ENCODE data around the gene JUNB.

The JUNB gene

GRCh38 chr19:12791345-12792050 is at the start of gene JUNB:
TSS of gene JUNB (plus strand) at chr19:12791486. CDS start at chr19:12791772, 286 bp downstream.
- DNase-seq (ENCODE audit: extremely low spot score, insufficient read length, low read depth) (no peak), FAIRE-seq (peak; percentile 88)

GRCh38 chr19:12745166-12745897 is 46.0 kb upstream of the JUNB start:
- FAIRE-seq, result no peak
- DNase-seq (ENCODE audit: extremely low spot score, insufficient read length, low read depth), result no peak

DNA sequence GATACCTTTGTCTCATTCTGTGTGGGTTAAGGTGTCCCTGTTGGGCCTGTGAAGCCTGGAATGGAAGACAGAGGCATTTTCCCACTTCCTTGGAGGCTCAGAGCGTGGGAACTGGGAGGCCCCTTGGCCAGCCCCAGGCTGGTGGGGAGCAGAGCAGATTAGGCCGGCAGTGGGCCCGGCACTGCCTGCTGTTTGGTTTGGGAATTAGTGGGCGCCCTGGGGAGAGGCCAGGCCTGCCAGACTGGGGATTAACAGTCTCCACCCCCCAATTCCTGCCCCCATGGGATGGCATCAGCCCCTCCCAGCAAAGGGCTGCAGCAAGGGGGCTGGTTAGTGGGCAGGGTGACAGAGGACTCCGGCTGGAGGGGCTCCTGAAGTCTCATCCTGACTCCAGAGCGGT is 42.8 kb upstream of the JUNB start:
- FAIRE-seq (no peak), DNase-seq (ENCODE audit: extremely low spot score, insufficient read length, low read depth) (no peak)

DNA sequence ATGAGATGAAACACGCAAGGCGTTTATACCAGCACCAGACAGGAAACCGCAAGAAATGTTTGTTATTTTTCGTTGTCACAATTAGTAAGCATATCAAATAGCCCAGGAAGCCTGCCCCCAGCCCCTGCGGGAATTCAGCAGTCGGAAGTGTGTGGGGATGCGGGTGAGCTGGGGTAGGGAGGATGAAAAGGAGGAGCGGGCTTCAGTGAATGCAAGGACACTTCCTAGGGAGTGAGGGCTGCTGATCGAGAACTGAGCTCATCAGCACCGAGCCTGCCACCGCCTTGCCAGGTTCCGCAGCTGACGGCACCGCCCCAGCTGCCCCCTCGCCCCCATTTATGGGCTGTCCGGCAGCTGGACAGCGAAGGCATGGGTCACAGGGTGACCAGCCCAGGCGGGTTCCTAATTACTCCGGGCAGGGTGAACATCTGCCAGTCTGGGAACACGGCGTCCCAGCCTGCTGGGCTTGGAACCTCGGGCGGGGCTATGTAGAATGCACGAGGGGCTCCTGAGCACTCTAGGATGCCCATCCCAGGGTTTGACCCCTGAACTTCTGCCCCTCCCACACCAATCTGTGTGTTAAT is 41.3 kb upstream of the JUNB start:
- FAIRE-seq, result no peak
- DNase-seq (ENCODE audit: extremely low spot score, insufficient read length, low read depth), result no peak

DNA sequence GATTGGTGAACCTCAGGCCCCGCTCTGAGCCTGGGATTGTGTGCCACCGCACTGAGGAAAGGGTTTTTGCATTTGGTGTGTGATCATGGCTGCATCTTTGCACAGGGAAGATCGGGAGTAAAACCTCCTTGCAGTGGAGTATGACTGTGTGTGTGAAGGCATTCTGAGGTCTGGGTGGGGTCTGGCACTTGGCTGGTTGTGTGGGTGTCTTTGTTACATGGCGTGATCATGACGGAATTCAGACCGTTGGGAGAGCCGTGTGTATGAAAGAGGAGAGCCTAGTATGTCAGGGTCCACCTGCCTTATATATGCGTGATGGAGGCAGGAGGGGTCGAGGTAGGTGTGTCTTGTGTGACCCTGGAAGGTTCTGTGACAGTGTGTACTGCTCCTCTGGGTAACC is 40.4 kb upstream of the JUNB start:
- FAIRE-seq (no peak), DNase-seq (ENCODE audit: extremely low spot score, insufficient read length, low read depth) (no peak)

- no peak for DNase-seq (ENCODE audit: extremely low spot score, insufficient read length, low read depth)
- no peak for FAIRE-seq
Observed at GRCh38 chr19:12751635-12752034, 39.7 kb upstream of the JUNB start, which contains the start of gene BEST2. TSS of gene BEST2 (plus strand) at chr19:12751791. CDS start at chr19:12752593, 802 bp downstream.

- no peak for DNase-seq (ENCODE audit: extremely low spot score, insufficient read length, low read depth)
- no peak for FAIRE-seq
Observed at GRCh38 chr19:12752056-12752781, 39.1 kb upstream of the JUNB start.

DNA sequence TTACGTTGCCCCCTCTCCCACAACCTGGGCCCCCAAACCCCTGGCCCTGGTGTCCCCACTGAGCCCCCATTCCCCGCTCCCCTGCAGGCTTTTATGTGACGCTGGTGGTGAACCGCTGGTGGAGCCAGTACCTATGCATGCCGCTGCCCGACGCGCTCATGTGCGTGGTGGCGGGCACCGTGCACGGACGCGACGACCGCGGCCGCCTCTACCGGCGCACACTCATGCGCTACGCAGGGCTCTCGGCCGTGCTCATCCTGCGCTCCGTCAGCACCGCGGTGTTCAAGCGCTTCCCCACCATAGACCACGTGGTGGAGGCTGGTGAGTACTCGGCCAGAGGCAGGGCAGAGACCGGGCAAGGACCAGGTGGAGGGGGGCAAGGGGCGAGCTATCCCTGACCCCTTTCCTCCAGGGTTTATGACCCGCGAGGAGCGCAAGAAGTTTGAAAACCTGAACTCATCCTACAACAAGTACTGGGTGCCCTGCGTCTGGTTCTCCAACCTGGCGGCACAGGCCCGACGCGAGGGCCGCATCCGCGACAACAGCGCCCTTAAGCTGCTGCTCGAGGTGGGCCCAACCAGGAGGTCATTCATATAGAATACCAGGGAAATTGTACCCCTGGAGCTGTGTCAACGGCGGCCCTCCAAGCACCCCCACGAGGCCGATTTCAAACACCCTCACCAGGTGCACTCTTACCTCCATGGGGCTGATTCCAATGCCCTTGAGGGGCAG is 36.7 kb upstream of the JUNB start:
- FAIRE-seq (no peak), DNase-seq (ENCODE audit: extremely low spot score, insufficient read length, low read depth) (no peak)

- FAIRE-seq (no peak), DNase-seq (ENCODE audit: extremely low spot score, insufficient read length, low read depth) (no peak)
Observed at GRCh38 chr19:12756150-12756883, 35.0 kb upstream of the JUNB start.

DNA sequence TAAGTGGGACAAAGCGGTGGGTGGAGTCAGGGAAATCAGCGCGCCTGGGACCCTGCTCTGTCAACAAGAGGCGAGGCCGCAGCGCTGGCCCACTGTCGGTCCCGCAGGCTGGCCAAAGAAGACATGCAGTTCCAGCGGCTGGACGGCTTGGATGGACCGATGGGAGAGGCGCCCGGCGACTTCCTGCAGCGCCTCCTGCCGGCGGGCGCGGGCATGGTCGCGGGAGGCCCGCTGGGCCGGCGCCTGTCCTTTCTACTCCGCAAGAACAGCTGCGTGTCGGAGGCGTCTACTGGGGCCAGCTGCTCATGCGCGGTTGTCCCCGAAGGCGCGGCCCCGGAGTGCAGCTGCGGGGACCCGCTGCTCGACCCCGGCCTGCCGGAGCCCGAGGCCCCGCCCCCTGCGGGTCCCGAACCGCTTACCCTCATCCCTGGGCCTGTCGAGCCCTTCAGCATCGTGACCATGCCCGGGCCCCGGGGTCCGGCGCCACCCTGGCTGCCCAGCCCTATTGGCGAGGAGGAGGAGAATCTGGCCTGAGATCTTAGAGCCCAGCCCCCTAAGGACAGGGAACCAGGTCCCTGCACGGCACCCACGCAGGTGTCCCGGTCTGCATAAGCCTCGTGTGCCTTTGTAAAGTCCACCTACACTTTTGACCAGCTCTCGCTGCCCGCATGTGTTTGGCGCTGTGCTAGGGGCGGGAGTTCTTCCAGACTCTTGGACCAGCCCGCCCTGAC is 33.6 kb upstream of the JUNB start:
- peak; percentile 38 for FAIRE-seq

DNA sequence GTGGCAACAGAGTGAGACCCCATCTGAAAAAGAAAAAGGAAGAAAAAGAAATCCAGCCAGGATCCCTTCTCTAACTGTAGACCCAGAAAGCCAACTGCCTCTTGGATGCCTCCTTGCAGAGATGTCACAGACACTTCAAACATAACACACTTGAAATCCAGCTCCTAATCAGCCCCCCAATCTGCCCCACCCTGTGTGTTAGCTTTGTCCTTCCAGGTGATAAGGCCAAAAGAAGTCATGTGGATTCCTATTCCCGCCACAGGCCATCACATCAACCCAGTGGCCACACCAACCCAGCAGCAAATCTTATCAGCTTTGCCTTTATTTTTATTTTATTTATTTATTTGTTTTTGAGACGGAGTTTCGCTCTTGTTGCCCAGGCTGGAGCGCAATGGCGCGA is 31.6 kb upstream of the JUNB start:
- DNase-seq (ENCODE audit: extremely low spot score, insufficient read length, low read depth), result no peak
- no peak for FAIRE-seq

More for the DNA sequence above, 33.6 kb upstream of the JUNB start:
- DNase-seq (ENCODE audit: extremely low spot score, insufficient read length, low read depth), result no peak

GRCh38 chr19:12763100-12763499 is 28.2 kb upstream of the JUNB start:
- DNase-seq (ENCODE audit: extremely low spot score, insufficient read length, low read depth), result no peak
- no peak for FAIRE-seq

DNA sequence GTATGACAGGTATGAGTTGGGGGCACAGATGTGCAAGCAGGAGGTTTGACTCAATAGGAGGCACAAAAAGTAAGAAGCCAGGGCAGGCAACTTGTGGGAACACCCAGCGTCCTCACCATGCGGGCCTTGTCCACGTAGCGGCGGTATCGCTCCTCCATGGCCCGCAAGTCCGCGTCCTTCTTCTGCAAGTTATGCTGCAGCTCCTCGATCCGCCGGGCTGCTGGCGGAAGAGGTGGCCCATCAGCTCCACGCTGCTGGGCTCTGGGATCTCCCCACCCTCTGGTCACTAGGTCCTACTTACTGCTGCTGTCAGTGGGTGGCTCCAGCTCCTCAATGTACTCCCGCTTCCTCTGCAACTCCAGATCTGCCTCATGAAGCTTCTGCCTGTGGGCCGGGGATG is 26.6 kb upstream of the JUNB start:
- no peak for DNase-seq (ENCODE audit: extremely low spot score, insufficient read length, low read depth)

GRCh38 chr19:12766051-12766521 is 25.2 kb upstream of the JUNB start:
- DNase-seq (ENCODE audit: extremely low spot score, insufficient read length, low read depth) (peak; percentile 60), FAIRE-seq (peak; percentile 81)

More for the DNA sequence above, 26.6 kb upstream of the JUNB start:
- no peak for FAIRE-seq

DNA sequence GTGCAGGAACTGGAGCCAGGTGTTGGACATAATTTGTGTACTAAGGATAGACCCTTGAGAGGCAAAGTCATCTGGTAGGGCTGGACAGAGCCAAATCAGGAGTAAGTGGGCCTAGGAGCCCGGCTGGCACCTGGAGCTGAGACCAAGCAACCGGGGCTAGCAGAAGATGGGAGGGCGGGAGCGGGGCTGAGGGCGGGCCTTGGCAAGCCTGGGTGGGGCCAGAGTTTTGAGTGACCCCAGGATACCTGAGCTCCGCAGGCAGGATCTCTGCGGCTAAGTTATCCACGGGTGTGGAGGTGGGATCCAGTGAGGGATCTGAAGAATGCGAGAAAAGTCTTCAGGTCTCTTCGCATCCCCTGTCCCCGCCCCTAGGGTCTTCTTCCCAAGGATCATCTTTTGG is 24.1 kb upstream of the JUNB start:
- DNase-seq (ENCODE audit: extremely low spot score, insufficient read length, low read depth) (no peak), FAIRE-seq (no peak)

GRCh38 chr19:12767666-12768065 is 23.6 kb upstream of the JUNB start:
- FAIRE-seq, result no peak
- no peak for DNase-seq (ENCODE audit: extremely low spot score, insufficient read length, low read depth)

- FAIRE-seq (no peak), DNase-seq (ENCODE audit: extremely low spot score, insufficient read length, low read depth) (no peak)
Observed at GRCh38 chr19:12769689-12770088, 21.6 kb upstream of the JUNB start.

DNA sequence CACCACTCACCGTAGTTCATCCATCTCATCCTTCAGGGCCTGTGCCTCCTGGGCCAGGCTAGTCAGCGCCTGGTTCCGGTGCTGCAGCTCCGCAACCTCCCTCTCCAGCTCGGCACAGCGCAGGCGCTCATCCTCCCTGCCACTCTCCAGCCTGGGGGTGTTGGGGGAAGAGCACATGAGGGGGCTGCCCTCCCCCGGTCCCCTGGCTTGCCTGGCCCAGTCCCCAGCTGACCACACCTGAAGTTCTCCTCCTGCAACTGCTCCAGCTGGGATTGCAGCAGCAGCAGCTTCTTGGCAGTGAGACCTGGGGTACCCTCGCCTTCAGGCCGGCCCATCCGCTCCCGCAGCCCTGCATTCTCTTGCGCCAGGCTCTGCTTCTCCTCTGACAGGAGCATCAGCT is 20.4 kb upstream of the JUNB start:
- no peak for FAIRE-seq

More for the DNA sequence above, 20.4 kb upstream of the JUNB start:
- no peak for DNase-seq (ENCODE audit: extremely low spot score, insufficient read length, low read depth)

All from GM18507 (cell line).